ENCODE measurements around the gene ZNF497. TPM values are rescaled to one million over a fixed set of nuclear protein-coding genes. Genes with fewer than 3 reads are reported as not detected.

The ZNF497 gene
- total and polyA plus RNA-seq, 10 of the 15 experiments (the other 5 are each of a cell fraction or from before 2014, with no cell fraction given): 0.09 to 0.82 (median 0.28) TPM

DNA sequence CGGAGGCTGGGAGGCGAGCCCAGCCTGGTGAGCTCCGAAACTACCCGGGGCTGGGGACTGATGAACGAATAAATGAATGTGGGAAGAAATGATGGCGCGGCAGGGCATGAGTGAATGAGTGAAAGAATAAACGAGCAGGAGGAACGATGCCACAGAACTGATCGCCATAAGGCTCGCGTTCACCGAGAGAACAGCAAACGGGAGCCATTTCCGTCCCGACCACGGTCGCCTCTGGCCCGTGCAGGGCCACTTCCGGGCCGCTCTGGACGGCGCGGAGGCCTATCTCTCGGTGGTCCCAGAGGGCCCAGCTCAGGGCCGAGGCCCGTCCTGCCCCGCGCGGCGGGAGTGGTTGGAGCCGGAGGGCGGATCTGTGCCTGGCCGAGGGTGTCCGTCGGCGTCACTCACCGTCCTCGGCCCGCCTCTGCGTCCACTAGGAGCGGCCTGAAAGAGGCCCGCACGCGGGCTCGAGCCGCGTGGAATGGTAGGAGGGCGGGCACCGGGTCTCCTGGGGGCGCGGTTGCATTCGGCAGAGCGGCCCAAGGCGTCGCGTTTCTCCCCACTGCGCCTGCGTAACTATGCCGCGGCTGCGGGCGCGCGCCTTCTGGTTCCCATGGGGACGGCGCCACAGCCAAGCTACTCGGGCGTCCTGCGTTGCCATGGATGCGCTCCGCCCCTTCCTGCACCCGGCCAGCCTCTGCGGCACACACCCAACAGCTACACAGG lies at the start of gene ZNF497 (continued):
- TF ChIP-seq, protein P1, sequence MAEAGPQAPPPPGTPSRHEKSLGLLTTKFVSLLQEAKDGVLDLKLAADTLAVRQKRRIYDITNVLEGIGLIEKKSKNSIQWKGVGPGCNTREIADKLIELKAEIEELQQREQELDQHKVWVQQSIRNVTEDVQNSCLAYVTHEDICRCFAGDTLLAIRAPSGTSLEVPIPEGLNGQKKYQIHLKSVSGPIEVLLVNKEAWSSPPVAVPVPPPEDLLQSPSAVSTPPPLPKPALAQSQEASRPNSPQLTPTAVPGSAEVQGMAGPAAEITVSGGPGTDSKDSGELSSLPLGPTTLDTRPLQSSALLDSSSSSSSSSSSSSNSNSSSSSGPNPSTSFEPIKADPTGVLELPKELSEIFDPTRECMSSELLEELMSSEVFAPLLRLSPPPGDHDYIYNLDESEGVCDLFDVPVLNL (IDR thresholded peaks at IDR 0.05; ENCODE audit: low read depth, low read length): 0 out of 2 replicates have a peak, but pooled peaks have one; percentile 14
- TF ChIP-seq SMAD1 (IDR thresholded peaks at IDR 0.05; ENCODE audit: low read depth, partially characterized antibody) (peak; percentile 59), CBFB (IDR thresholded peaks at IDR 0.05; ENCODE audit: low read depth) (0 out of 2 replicates have a peak, but pooled peaks have one; percentile 45), SMARCA5 (IDR thresholded peaks at IDR 0.05) (no peak), SUPT20H (IDR thresholded peaks at IDR 0.05; ENCODE audit: borderline replicate concordance, control insufficient read depth, low read depth, low read length) (no peak), MXI1 (IDR thresholded peaks at IDR 0.05; ENCODE audit: low read depth, low read length) (peak; percentile 99), ZNF24 (IDR thresholded peaks at IDR 0.05) (peak; percentile 91), NBN (IDR thresholded peaks at IDR 0.05) (peak; percentile 89; the same call in 1 of the 2 replicates), KAT2A (conservative IDR thresholded peaks at IDR 0.05; ENCODE audit: control insufficient read depth, low read depth, low read length) (no peak), SUZ12 (IDR thresholded peaks at IDR 0.05; ENCODE audit: unreplicated experiment) (no peak), BRCA1 (IDR thresholded peaks at IDR 0.05; ENCODE audit: low read depth, low read length) (0 out of 2 replicates have a peak, but pooled peaks have one; percentile 4), ETV6 (conservative IDR thresholded peaks at IDR 0.05 in 1 of 2, IDR thresholded peaks at IDR 0.05 in 1 of 2; ENCODE audit: borderline replicate concordance in 1 of 2, low read depth in 1 of 2) (no peak), FOXM1 (IDR thresholded peaks at IDR 0.05; ENCODE audit: low read depth, low read length) (no peak), IKZF1 (conservative IDR thresholded peaks at IDR 0.05) (peak; percentile 91), NFYB (IDR thresholded peaks at IDR 0.05; ENCODE audit: insufficient read depth, low read depth, low read length) (no peak), TCF7 (IDR thresholded peaks at IDR 0.05; ENCODE audit: borderline replicate concordance) (no peak), ZNF274 (IDR thresholded peaks at IDR 0.05; ENCODE audit: insufficient read depth, insufficient read length) (no peak), ZBED1 (IDR thresholded peaks at IDR 0.05; ENCODE audit: borderline replicate concordance) (no peak), PML (IDR thresholded peaks at IDR 0.05; ENCODE audit: low read length) (peak; percentile 63; the same call in 1 of the 2 replicates), POLR2AphosphoS2 (IDR thresholded peaks at IDR 0.05; ENCODE audit: low read depth, low read length) (peak; percentile 31; the same call in 1 of the 2 replicates)
- TF ChIP-seq, protein P2, sequence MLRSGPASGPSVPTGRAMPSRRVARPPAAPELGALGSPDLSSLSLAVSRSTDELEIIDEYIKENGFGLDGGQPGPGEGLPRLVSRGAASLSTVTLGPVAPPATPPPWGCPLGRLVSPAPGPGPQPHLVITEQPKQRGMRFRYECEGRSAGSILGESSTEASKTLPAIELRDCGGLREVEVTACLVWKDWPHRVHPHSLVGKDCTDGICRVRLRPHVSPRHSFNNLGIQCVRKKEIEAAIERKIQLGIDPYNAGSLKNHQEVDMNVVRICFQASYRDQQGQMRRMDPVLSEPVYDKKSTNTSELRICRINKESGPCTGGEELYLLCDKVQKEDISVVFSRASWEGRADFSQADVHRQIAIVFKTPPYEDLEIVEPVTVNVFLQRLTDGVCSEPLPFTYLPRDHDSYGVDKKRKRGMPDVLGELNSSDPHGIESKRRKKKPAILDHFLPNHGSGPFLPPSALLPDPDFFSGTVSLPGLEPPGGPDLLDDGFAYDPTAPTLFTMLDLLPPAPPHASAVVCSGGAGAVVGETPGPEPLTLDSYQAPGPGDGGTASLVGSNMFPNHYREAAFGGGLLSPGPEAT (IDR thresholded peaks at IDR 0.05; ENCODE audit: low read depth): peak; percentile 85
- TF ChIP-seq, protein P3, sequence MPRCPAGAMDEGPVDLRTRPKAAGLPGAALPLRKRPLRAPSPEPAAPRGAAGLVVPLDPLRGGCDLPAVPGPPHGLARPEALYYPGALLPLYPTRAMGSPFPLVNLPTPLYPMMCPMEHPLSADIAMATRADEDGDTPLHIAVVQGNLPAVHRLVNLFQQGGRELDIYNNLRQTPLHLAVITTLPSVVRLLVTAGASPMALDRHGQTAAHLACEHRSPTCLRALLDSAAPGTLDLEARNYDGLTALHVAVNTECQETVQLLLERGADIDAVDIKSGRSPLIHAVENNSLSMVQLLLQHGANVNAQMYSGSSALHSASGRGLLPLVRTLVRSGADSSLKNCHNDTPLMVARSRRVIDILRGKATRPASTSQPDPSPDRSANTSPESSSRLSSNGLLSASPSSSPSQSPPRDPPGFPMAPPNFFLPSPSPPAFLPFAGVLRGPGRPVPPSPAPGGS (IDR thresholded peaks at IDR 0.05; ENCODE audit: borderline replicate concordance, insufficient read depth, low read depth, low read length, poor library complexity, severe bottlenecking): no peak
- TF ChIP-seq, protein P4, sequence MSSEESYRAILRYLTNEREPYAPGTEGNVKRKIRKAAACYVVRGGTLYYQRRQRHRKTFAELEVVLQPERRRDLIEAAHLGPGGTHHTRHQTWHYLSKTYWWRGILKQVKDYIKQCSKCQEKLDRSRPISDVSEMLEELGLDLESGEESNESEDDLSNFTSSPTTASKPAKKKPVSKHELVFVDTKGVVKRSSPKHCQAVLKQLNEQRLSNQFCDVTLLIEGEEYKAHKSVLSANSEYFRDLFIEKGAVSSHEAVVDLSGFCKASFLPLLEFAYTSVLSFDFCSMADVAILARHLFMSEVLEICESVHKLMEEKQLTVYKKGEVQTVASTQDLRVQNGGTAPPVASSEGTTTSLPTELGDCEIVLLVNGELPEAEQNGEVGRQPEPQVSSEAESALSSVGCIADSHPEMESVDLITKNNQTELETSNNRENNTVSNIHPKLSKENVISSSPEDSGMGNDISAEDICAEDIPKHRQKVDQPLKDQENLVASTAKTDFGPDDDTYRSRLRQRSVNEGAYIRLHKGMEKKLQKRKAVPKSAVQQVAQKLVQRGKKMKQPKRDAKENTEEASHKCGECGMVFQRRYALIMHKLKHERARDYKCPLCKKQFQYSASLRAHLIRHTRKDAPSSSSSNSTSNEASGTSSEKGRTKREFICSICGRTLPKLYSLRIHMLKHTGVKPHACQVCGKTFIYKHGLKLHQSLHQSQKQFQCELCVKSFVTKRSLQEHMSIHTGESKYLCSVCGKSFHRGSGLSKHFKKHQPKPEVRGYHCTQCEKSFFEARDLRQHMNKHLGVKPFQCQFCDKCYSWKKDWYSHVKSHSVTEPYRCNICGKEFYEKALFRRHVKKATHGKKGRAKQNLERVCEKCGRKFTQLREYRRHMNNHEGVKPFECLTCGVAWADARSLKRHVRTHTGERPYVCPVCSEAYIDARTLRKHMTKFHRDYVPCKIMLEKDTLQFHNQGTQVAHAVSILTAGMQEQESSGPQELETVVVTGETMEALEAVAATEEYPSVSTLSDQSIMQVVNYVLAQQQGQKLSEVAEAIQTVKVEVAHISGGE (CRISPR knock-in tag; IDR thresholded peaks at IDR 0.05): peak; percentile 59

All from GM12878 (cell line).